ENCODE data around the gene NSMCE1. TPM values are rescaled to one million over a fixed set of nuclear protein-coding genes. Genes with fewer than 3 reads are reported as not detected.
"Not testable (repeated sequence)": the region's sequence is repeated elsewhere in the genome, so short reads cannot be mapped to it uniquely, and the experiment has no call there.

Gene NSMCE1
- total RNA-seq, 1 donor from 2014 or later: 49.2 TPM

GRCh38 chr16:27208796-27209195, 59.8 kb downstream of the NSMCE1 start:
- ATAC-seq: no peak
- peaks cover 6% of the 10 kb centered on the region for H3K4me1 ChIP-seq
- TF ChIP-seq CTCF (IDR thresholded peaks at IDR 0.05): no peak

DNA sequence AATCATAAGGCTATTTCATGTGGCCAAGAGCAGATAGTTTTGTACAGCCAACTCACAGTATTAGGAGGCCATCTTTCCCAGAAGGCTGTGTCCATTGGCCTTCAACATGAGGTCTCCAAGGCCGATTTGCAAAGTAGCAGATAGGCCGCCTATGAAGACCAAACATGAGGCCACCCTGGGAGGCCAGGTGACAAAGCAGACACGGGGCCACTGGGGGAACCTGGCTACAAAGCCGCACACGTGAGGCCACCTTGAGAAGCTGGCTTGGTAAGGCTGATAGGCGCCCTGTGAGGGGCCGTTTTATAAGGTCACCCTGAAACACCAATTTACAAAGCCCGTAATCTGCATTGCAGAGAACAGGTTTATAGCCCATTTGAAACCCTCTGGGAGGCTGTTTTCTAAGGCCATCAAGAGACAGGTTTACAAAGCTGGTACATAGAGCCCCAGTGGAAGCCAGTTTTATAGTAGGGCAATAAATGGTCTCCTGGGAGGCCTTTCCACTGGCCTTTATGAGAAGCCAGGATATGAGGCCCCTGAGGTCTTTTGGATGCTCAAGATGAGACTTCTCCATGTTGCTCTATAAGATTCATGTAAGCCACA, 60.4 kb downstream of the NSMCE1 start:
- no peak overlapping the region for H3K27ac ChIP-seq
- peaks cover 18% of the 10 kb centered on the region for H3K36me3 ChIP-seq
- no peak for DNase-seq

More at GRCh38 chr16:27208796-27209195, 59.8 kb downstream of the NSMCE1 start:
- DNase-seq: no peak
- Histone ChIP-seq H3K27me3 (no peaks in the 10 kb centered on the region), H3K4me3 (no peak overlapping the region), H3K27ac (no peak overlapping the region), H3K9me3 (no peaks in the 10 kb centered on the region), H3K36me3 (peaks cover 18% of the 10 kb centered on the region)
- intact Hi-C loops (cut with DNase I): no loop called here

GRCh38 chr16:27207121-27207520, 61.5 kb downstream of the NSMCE1 start:
- H3K9me3 ChIP-seq; intact Hi-C loops (cut with DNase I); H3K4me3 ChIP-seq; DNase-seq; ATAC-seq; H3K27ac ChIP-seq; H3K27me3 ChIP-seq: not testable (repeated sequence)
- peaks cover 11% of the 10 kb centered on the region for H3K4me1 ChIP-seq
- H3K36me3 ChIP-seq: peaks cover 18% of the 10 kb centered on the region

More for the DNA sequence above, 60.4 kb downstream of the NSMCE1 start:
- no peak for ATAC-seq
- no peaks in the 10 kb centered on the region for H3K9me3 ChIP-seq
- TF ChIP-seq CTCF (IDR thresholded peaks at IDR 0.05): no peak
- intact Hi-C loops (cut with DNase I): no loop called here
- no peak overlapping the region for H3K4me3 ChIP-seq
- no peaks in the 10 kb centered on the region for H3K27me3 ChIP-seq
- peaks cover 6% of the 10 kb centered on the region for H3K4me1 ChIP-seq

DNA sequence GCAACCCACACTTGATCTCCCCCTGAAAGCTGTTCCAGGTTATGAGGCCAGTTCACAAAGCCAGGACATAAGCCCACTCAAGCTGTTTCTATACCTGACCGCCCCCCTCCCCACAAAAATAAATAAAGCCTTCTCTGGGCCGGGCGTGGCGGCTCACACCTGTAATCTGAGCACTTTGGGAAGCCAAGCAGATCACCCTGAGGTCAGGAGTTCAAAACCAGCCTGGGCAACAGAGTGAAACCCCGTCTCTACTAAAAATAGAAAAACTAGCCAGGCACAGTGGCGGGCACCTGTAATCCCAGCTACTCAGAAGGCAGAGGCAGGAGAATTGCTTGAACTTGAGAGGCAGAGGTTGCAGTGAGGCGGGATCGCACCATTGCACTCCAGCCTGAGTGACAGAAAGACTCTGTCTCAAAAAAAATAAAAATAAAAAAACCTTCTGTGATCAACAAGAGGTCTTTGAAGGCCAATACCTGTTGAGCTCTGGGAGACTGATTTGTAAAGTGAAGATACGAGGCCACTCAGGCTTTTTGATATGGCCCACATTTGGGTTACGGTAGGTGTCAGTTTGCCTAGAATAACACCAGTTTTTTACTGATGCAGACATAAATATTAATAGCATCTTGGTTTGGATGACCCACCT, 63.0 kb downstream of the NSMCE1 start:
- DNase-seq: no peak
- no peak for ATAC-seq
- intact Hi-C loops (cut with DNase I): no loop called here
- H3K27ac ChIP-seq: no peak overlapping the region
- no peaks in the 10 kb centered on the region for H3K9me3 ChIP-seq
- no peak overlapping the region for H3K4me3 ChIP-seq
- H3K27me3 ChIP-seq: no peaks in the 10 kb centered on the region
- H3K36me3 ChIP-seq: peaks cover 9% of the 10 kb centered on the region
- H3K4me1 ChIP-seq: peaks cover 11% of the 10 kb centered on the region
- TF ChIP-seq CTCF (IDR thresholded peaks at IDR 0.05): no peak

DNA sequence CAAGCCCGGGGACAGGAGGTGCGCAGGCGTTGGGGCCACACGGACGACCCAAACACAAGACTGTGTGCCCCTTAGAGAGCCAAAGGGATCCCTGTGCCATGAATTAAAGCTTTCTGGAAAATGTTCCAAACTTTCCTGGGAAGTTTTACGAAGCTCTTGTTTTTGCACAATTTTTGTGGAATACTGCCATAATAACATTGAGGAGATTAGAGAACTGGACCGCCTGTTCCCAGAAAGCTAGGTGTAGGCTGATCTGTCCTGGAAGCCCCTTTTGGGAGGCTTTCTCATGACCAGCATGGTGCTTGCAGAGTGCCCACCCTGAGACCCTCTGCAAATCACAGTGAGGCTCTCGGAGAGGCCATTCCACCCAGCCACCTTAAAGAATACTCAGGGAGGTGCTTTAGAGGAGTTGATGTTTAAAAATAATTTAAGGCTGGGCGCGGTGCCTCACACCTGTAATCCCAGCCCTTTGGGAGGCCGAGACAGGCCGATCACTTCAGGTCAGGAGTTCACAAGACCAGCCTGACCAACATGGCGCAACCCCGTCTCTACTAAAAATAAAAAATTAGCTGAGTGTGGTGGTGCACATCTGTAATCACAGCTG, 64.2 kb downstream of the NSMCE1 start:
- DNase-seq (no peak), ATAC-seq (no peak)
- Histone ChIP-seq H3K9me3 (no peaks in the 10 kb centered on the region), H3K27me3 (no peaks in the 10 kb centered on the region), H3K36me3 (no peaks in the 10 kb centered on the region), H3K27ac (peak overlapping the region; percentile 98), H3K4me3 (peak overlapping the region; percentile 74), H3K4me1 (peaks cover 11% of the 10 kb centered on the region)
- no peak for TF ChIP-seq CTCF (IDR thresholded peaks at IDR 0.05)
- intact Hi-C loops (cut with DNase I): no loop called here
